Prostate gland (tissue), 2 donors: ENCODE results near the gene COL4A2. TPM values are rescaled to one million over a fixed set of nuclear protein-coding genes. Genes with fewer than 3 reads are reported as not detected.

Source experiments
- DNase-seq: peaks from one replicate; pipeline ENCODE4 v3.0.0-alpha.2; 2019; ENCODE audit warnings: low spot score
- H3K27ac ChIP-seq, 2 donors: fragments of 200-600 bp; sonication (generic); 2 replicates each; pipeline ENCODE4 v1.5.1; 2017 to 2019
- H3K27me3 ChIP-seq: fragments of 200-600 bp; sonication (generic); replicated peaks from 2 replicates; pipeline ENCODE4 v1.5.1; 2019; ENCODE audit not compliant: insufficient read depth
- H3K36me3 ChIP-seq, 2 donors: fragments of 200-600 bp; sonication (generic); 1 replicate in 1 of 2; 2 replicates in 1 of 2; pipeline versions ENCODE4 v1.5.1 to v1.8.1; 2017 to 2019
- H3K4me1 ChIP-seq: fragments of 200-600 bp; sonication (generic); replicated peaks from 2 replicates; pipeline ENCODE4 v1.5.1; 2019
- H3K4me3 ChIP-seq, 2 donors: fragments of 200-600 bp; sonication (generic); 2 replicates each; pipeline ENCODE4 v1.5.1; 2017 to 2019
- H3K9me3 ChIP-seq: fragments of 200-600 bp; sonication (generic); 2 replicates; pipeline ENCODE4 v1.5.1; 2017
- CTCF ChIP-seq, 4 experiments: fragments of 200-600 bp in 2 of 4; fragments of 450-650 bp in 2 of 4; sonication (generic) in 2 of 4; IDR thresholded peaks; 1 replicate in 3 of 4; 2 replicates in 1 of 4; pipeline ENCODE4 v1.5.1; 2016 to 2019; ENCODE audit warnings: antibody characterized with exemption in 4 of 4, mild to moderate bottlenecking in 2 of 4, moderate library complexity in 2 of 4
- POLR2A ChIP-seq: fragments of 450-650 bp; IDR thresholded peaks from one replicate; pipeline ENCODE4 v1.6.1; 2016; ENCODE audit warnings: antibody characterized with exemption, mild to moderate bottlenecking
- POLR2AphosphoS5 ChIP-seq: sonication (generic); formaldehyde crosslinking; IDR thresholded peaks from one replicate; pipeline ENCODE4 v1.6.1; 2017; ENCODE audit warnings: antibody characterized with exemption
- WGBS: methylation state at CpG from one replicate; pipeline ENCODE4 v1.1.5; 2018; 5-methylcytosine and 5-hydroxymethylcytosine counted together
- intact Hi-C: fragments of 100-400 bp; cut with DNase I; formaldehyde crosslinking; loops from one replicate; pipeline ENCODE4 v1.14.2; 2022
- total RNA-seq, 2 donors: library from RNA; depleted of rRNA; stranded (reverse); fragments of >200 nt; gene quantifications; one replicate each; pipeline ENCODE4 v1.1.0, GENCODE V29; 2016

COL4A2 gene
- total RNA-seq, 2 donors from 2014 or later, result 82.8 to 193 TPM

- no peak for DNase-seq
- no peaks in the 10 kb centered on the region for H3K9me3 ChIP-seq
- intact Hi-C loops, result no loop called here
- H3K4me3 ChIP-seq, result no peak overlapping the region
- no peaks in the 10 kb centered on the region for H3K4me1 ChIP-seq
- WGBS, result 83% methylated on average over 9 of the region's 18 CpGs
- no peak overlapping the region for H3K27ac ChIP-seq
- TF ChIP-seq POLR2AphosphoS5 (no peak), POLR2A (no peak), CTCF (IDR thresholded peaks at IDR 0.05) (no peak)
- no peaks in the 10 kb centered on the region for H3K36me3 ChIP-seq
- H3K27me3 ChIP-seq, result no peaks in the 10 kb centered on the region
Observed at GRCh38 chr13:110456550-110456949, 149.5 kb downstream of the COL4A2 start.

DNA sequence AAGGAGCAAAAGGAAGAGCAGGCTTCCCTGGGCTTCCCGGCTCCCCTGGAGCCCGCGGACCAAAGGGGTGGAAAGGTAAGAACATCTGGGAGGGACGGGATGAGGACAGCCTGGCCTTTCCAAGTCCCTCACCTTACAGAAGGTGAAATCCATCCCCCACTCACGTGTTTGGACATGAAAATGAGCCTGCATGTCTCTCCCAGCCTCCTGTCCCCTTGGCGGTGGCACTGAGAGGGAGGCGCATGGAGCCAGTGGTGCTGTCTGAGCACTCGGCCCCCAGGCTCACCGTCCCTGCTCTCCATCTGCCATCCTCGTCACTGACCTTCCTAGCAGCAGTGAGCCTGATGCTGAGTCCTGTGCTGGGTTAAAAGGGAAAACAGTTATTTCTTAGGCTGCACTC lies 150.3 kb downstream of the COL4A2 start:
- Histone ChIP-seq H3K27ac (no peak overlapping the region), H3K4me3 (no peak overlapping the region), H3K36me3 (no peaks in the 10 kb centered on the region), H3K9me3 (no peaks in the 10 kb centered on the region), H3K4me1 (no peaks in the 10 kb centered on the region), H3K27me3 (no peaks in the 10 kb centered on the region)
- TF ChIP-seq CTCF (IDR thresholded peaks at IDR 0.05), result no peak
- TF ChIP-seq POLR2A, result no peak
- TF ChIP-seq POLR2AphosphoS5, result no peak
- DNase-seq, result no peak
- WGBS, result 85% methylated on average over 10 of the region's 10 CpGs
- intact Hi-C loops, result no loop called here

GRCh38 chr13:110458017-110458416 lies 150.9 kb downstream of the COL4A2 start:
- WGBS, result 88% methylated on average over 5 of the region's 8 CpGs
- TF ChIP-seq CTCF (IDR thresholded peaks at IDR 0.05) (no peak), POLR2A (no peak), POLR2AphosphoS5 (no peak)
- Histone ChIP-seq H3K4me1 (no peaks in the 10 kb centered on the region), H3K4me3 (no peak overlapping the region), H3K27me3 (no peaks in the 10 kb centered on the region), H3K36me3 (no peaks in the 10 kb centered on the region), H3K9me3 (no peaks in the 10 kb centered on the region), H3K27ac (no peak overlapping the region)
- no peak for DNase-seq
- intact Hi-C loops, result no loop called here

DNA sequence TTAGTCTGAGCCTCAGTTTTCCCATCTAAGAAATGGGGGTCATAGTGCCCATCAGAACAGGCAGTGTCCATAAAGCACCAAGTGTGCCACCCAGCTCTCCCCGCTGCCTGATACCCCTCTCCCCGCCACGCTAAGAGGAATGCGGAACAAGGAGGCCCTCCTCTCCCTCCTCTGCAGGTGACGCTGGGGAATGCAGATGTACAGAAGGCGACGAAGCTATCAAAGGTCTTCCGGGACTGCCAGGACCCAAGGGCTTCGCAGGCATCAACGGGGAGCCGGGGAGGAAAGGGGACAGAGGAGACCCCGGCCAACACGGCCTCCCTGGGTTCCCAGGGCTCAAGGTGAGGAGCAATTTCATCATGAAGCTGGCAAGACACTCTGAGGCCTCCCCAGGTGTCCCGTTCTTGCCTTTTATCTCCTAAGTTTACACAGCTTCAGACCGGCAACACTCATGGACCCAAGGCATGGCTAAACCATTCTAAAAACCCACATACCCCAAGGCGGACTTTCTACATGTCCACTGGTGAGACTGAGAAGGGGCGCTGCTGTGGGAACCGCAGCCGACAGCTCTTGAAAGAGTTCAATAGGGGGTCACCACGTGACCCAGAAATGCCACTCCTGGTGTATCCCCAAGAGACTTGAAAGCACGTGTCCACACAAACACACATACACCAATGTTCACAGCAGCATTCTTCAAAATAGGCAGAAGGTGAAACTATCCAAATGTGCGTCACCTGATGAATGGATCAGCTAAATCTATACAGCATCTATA lies 151.7 kb downstream of the COL4A2 start:
- Histone ChIP-seq H3K9me3 (no peaks in the 10 kb centered on the region), H3K27me3 (no peaks in the 10 kb centered on the region), H3K4me1 (no peaks in the 10 kb centered on the region), H3K36me3 (no peaks in the 10 kb centered on the region), H3K27ac (no peak overlapping the region), H3K4me3 (no peak overlapping the region)
- DNase-seq, result no peak
- WGBS, result 75% methylated on average over 21 of the region's 22 CpGs
- no peak for TF ChIP-seq POLR2AphosphoS5
- no peak for TF ChIP-seq POLR2A
- no peak for TF ChIP-seq CTCF (IDR thresholded peaks at IDR 0.05)
- intact Hi-C loops, result no loop called here

GRCh38 chr13:110462091-110462490 lies 155.0 kb downstream of the COL4A2 start:
- Histone ChIP-seq H3K4me3 (no peak overlapping the region), H3K27me3 (no peaks in the 10 kb centered on the region), H3K27ac (no peak overlapping the region), H3K36me3 (no peaks in the 10 kb centered on the region), H3K4me1 (no peaks in the 10 kb centered on the region), H3K9me3 (no peaks in the 10 kb centered on the region)
- no peak for DNase-seq
- TF ChIP-seq POLR2AphosphoS5, result no peak
- intact Hi-C loops, result loop anchor here (5.0 kb wide), 1 partner anchor 100 kb away; the partner anchor contains the start of gene RAB20
- WGBS, result 87% methylated on average over 13 of the region's 15 CpGs
